Measurements from ENCODE around the gene LHX3. TPM values are rescaled to one million over a fixed set of nuclear protein-coding genes. Genes with fewer than 3 reads are reported as not detected.
"Not testable (repeated sequence)": the region's sequence is repeated elsewhere in the genome, so short reads cannot be mapped to it uniquely, and the experiment has no call there.

LHX3 gene
- total RNA-seq, 1 donor from 2014 or later, result not detected

DNA sequence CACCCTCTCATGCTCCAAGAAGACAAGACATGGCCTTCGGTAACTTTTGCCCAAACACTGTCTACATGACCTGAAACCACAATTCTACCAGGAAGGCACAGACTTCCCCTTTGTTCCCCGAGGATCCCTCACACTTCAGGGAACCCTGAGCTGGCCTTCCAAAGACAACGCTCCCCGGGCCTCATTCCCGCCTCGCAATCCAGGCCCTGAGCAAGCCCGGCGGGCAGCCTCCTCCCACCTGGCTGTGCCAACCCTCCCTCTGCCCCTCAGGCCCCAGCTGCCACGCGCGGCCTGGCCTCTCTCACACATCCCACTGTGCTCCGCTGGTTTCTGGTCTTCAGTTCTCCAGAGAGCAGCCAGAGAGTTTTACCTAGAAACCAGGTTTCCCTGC lies 33.4 kb upstream of the LHX3 start:
- Mint-ChIP-seq H3K4me1 (ENCODE audit: low read depth) (peaks cover 22% of the 10 kb centered on the region), H3K36me3 (ENCODE audit: low read depth) (peaks cover 33% of the 10 kb centered on the region), H3K27me3 (ENCODE audit: low read depth) (no peaks in the 10 kb centered on the region), H3K27ac (no peak overlapping the region), H3K9me3 (no peaks in the 10 kb centered on the region), H3K4me3 (ENCODE audit: low read depth) (no peak overlapping the region)
- DNase-seq (ENCODE audit: low spot score), result no peak
- intact Hi-C loops (cut with micrococcal nuclease), result no loop called here

DNA sequence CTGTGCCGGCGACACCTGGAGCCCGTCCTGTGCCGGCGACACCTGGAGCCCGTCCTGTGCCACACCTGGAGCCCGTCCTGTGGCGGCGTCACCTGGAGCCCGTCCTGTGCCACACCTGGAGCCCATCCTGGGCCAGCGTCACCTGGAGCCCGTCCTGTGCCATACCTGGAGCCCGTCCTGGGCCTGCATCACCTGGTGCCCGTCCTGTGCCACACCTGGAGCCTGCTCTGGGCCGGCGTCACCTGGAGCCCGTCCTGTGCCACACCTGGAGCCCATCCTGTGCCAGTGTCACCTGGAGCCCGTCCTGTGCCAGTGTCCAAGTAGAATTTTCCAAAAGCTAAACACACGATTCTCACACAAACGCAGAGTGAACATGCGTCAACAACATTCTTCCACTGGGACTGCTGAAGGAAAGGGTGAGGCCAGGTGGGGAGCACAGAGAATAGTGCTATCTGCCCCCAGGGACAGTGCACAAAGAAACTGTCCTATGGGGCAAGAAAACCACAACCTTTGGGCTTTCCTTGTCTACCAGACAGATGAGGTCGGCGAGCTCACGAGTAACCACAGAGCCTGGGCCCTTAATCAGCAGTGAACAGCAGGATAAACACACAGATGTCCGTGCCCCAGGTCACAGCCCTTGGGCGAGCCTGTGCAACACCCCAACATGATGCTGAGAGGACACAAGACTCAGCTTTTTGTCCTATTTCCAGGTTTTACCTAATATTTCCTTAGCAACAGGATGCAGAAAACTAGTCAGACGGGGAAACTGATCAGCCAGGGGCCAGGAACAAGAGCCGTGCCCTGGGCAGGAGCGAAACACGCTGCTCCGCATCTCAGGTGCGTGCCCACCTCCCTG lies 32.8 kb upstream of the LHX3 start:
- Mint-ChIP-seq H3K9me3 (no peaks in the 10 kb centered on the region), H3K4me3 (ENCODE audit: low read depth) (no peak overlapping the region), H3K27me3 (ENCODE audit: low read depth) (no peaks in the 10 kb centered on the region), H3K4me1 (ENCODE audit: low read depth) (peaks cover 22% of the 10 kb centered on the region), H3K36me3 (ENCODE audit: low read depth) (peaks cover 34% of the 10 kb centered on the region), H3K27ac (no peak overlapping the region)
- no peak for DNase-seq (ENCODE audit: low spot score)
- intact Hi-C loops (cut with micrococcal nuclease), result no loop called here

GRCh38 chr9:136236471-136237410 lies 31.8 kb upstream of the LHX3 start:
- peaks cover 29% of the 10 kb centered on the region for H3K4me1 Mint-ChIP-seq (ENCODE audit: low read depth)
- H3K27ac Mint-ChIP-seq; DNase-seq (ENCODE audit: low spot score); H3K27me3 Mint-ChIP-seq (ENCODE audit: low read depth); H3K4me3 Mint-ChIP-seq (ENCODE audit: low read depth); intact Hi-C loops (cut with micrococcal nuclease); H3K9me3 Mint-ChIP-seq: not testable (repeated sequence)
- peaks cover 39% of the 10 kb centered on the region for H3K36me3 Mint-ChIP-seq (ENCODE audit: low read depth)

GRCh38 chr9:136235709-136236455 lies 31.0 kb upstream of the LHX3 start:
- no peak overlapping the region for H3K4me3 Mint-ChIP-seq (ENCODE audit: low read depth)
- intact Hi-C loops (cut with micrococcal nuclease), result no loop called here
- no peaks in the 10 kb centered on the region for H3K27me3 Mint-ChIP-seq (ENCODE audit: low read depth)
- DNase-seq (ENCODE audit: low spot score), result no peak
- H3K27ac Mint-ChIP-seq, result no peak overlapping the region
- peaks cover 36% of the 10 kb centered on the region for H3K4me1 Mint-ChIP-seq (ENCODE audit: low read depth)
- no peaks in the 10 kb centered on the region for H3K9me3 Mint-ChIP-seq
- H3K36me3 Mint-ChIP-seq (ENCODE audit: low read depth), result peaks cover 39% of the 10 kb centered on the region

DNA sequence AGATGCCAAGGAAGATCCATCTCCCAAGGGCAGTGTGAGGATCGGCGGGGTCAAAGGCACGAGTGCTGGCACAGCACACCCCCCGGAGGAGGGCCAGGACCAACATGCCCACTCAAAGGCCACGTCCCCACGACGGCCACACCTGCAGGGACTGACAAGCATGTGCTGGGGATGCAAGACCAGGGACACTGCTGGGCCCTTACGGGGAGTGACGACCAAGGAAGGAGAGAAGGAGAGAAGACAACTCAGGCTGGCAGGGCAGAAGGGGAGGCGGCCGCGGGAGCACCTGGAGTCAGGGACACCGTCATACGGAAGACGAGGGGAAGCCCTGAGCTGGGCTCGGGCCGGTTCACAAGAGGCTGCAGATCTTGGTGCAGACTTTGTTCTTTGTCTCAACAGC lies 30.2 kb upstream of the LHX3 start:
- Mint-ChIP-seq H3K27ac (no peak overlapping the region), H3K27me3 (ENCODE audit: low read depth) (no peaks in the 10 kb centered on the region), H3K4me1 (ENCODE audit: low read depth) (peaks cover 38% of the 10 kb centered on the region), H3K9me3 (no peaks in the 10 kb centered on the region), H3K36me3 (ENCODE audit: low read depth) (peaks cover 39% of the 10 kb centered on the region), H3K4me3 (ENCODE audit: low read depth) (no peak overlapping the region)
- intact Hi-C loops (cut with micrococcal nuclease), result no loop called here
- no peak for DNase-seq (ENCODE audit: low spot score)

DNA sequence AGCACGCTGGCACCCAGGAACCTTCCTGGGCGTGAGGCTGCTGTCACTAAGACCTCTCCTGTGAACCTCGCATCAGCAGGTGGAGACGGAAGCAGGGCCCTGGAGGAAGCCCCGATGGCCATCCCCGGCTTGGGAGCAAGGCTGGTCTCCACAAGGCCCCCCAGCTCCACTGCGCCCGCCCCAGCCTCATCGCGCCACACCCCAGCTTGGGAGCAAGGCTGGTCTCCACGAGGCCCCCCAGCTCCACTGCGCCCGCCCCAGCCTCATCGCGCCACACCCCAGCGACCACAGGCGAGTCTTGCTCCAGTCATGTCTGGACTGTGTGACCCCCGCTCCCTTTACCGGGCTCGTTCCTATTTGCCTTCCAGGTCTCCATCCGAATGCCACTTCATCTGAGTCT lies 29.7 kb upstream of the LHX3 start:
- Mint-ChIP-seq H3K4me3 (ENCODE audit: low read depth) (no peak overlapping the region), H3K36me3 (ENCODE audit: low read depth) (peaks cover 39% of the 10 kb centered on the region), H3K27ac (peak overlapping the region; percentile 48), H3K27me3 (ENCODE audit: low read depth) (no peaks in the 10 kb centered on the region), H3K9me3 (no peaks in the 10 kb centered on the region), H3K4me1 (ENCODE audit: low read depth) (peaks cover 39% of the 10 kb centered on the region)
- DNase-seq (ENCODE audit: low spot score), result no peak
- intact Hi-C loops (cut with micrococcal nuclease), result no loop called here

DNA sequence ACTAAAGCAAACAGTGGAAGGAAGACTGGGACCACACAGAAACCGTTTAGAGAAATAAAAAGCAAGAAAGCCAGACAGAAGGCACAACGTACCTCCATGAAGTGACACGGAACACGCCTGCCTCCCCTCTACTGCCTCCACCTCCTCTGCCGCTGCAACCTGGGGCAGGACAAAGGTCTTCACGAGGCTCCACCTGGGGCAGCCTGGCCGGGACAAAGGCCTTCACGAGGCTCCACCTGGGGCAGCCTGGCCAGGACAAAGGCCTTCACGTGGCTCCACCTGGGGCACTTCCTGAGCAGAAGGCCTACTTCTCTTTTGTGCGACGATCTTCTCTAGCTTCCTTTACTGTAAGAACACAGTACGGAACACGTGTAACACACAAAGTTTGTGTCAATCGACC lies 28.9 kb upstream of the LHX3 start:
- H3K27ac Mint-ChIP-seq, result peak overlapping the region; percentile 82
- DNase-seq (ENCODE audit: low spot score), result no peak
- H3K27me3 Mint-ChIP-seq (ENCODE audit: low read depth), result no peaks in the 10 kb centered on the region
- intact Hi-C loops (cut with micrococcal nuclease), result no loop called here
- no peaks in the 10 kb centered on the region for H3K9me3 Mint-ChIP-seq
- H3K4me1 Mint-ChIP-seq (ENCODE audit: low read depth), result peaks cover 38% of the 10 kb centered on the region
- no peak overlapping the region for H3K4me3 Mint-ChIP-seq (ENCODE audit: low read depth)
- peaks cover 39% of the 10 kb centered on the region for H3K36me3 Mint-ChIP-seq (ENCODE audit: low read depth)

- Mint-ChIP-seq H3K4me1 (ENCODE audit: low read depth) (peaks cover 42% of the 10 kb centered on the region), H3K36me3 (ENCODE audit: low read depth) (peaks cover 39% of the 10 kb centered on the region), H3K27ac (peak overlapping the region; percentile 82), H3K4me3 (ENCODE audit: low read depth) (no peak overlapping the region), H3K9me3 (no peaks in the 10 kb centered on the region), H3K27me3 (ENCODE audit: low read depth) (no peaks in the 10 kb centered on the region)
- no peak for DNase-seq (ENCODE audit: low spot score)
- intact Hi-C loops (cut with micrococcal nuclease), result no loop called here
Observed at GRCh38 chr9:136233411-136233810, 28.5 kb upstream of the LHX3 start.

- Mint-ChIP-seq H3K9me3 (no peaks in the 10 kb centered on the region), H3K36me3 (ENCODE audit: low read depth) (peaks cover 39% of the 10 kb centered on the region), H3K4me3 (ENCODE audit: low read depth) (no peak overlapping the region), H3K4me1 (ENCODE audit: low read depth) (peaks cover 43% of the 10 kb centered on the region), H3K27ac (peak overlapping the region; percentile 82), H3K27me3 (ENCODE audit: low read depth) (no peaks in the 10 kb centered on the region)
- intact Hi-C loops (cut with micrococcal nuclease), result loop anchor here (1.0 kb wide), 1 partner anchor 12 kb away; the partner anchor contains the start of gene QSOX2
- DNase-seq (ENCODE audit: low spot score), result no peak
Observed at GRCh38 chr9:136232969-136233368, 28.0 kb upstream of the LHX3 start.

DNA sequence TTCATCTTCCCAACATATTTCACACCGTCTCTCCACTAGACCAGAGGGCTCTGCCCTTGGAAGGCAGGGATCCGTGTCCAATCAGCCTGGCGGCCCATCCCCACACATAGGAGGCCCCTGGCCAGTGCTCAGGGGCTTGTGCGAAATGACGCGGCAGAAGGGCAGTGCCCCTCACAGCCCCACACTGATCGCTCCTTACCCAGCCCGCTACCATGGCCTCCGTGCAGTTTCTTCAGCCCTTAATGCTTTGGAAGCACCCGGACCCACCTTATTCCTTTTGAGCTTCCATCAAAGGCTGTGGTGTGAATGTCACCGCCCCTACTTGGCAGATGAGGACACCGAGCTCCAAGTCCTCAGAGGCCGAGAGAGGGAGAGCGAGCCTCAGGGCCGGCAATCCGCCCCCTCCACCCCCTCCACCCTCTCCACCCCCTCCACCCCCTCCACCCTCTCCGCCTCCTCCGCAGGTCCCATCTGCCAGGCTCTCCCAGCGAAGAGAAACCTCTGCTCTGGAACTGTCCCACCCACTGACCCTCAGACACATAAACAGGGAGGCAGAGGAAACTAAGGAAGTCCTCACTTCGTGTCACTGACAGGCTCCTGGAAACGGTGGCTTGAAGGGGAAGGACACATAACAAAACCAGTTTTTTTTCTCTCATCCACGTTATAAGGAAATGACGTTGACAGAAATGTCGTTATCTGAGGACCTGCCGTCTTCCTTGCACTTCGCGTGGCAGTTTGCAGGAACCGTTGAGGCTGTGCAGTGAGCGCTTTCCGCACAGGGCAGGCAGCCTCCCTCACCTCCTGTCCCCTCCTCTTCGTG lies 26.8 kb upstream of the LHX3 start:
- peaks cover 39% of the 10 kb centered on the region for H3K36me3 Mint-ChIP-seq (ENCODE audit: low read depth)
- DNase-seq (ENCODE audit: low spot score), result peak; percentile 43
- peak overlapping the region; percentile 82 for H3K27ac Mint-ChIP-seq
- no peaks in the 10 kb centered on the region for H3K27me3 Mint-ChIP-seq (ENCODE audit: low read depth)
- intact Hi-C loops (cut with micrococcal nuclease), result loop anchor here (1.0 kb wide), 1 partner anchor 14 kb away; the partner anchor contains the start of gene QSOX2
- H3K4me1 Mint-ChIP-seq (ENCODE audit: low read depth), result peaks cover 42% of the 10 kb centered on the region
- H3K4me3 Mint-ChIP-seq (ENCODE audit: low read depth), result peak overlapping the region; percentile 64
- H3K9me3 Mint-ChIP-seq, result no peaks in the 10 kb centered on the region

GRCh38 chr9:136230773-136231172 lies 25.8 kb upstream of the LHX3 start:
- intact Hi-C loops (cut with micrococcal nuclease), result no loop called here
- Mint-ChIP-seq H3K36me3 (ENCODE audit: low read depth) (peaks cover 37% of the 10 kb centered on the region), H3K4me3 (ENCODE audit: low read depth) (peak overlapping the region; percentile 17), H3K27me3 (ENCODE audit: low read depth) (no peaks in the 10 kb centered on the region), H3K27ac (peak overlapping the region; percentile 65), H3K9me3 (no peaks in the 10 kb centered on the region), H3K4me1 (ENCODE audit: low read depth) (peaks cover 42% of the 10 kb centered on the region)
- DNase-seq (ENCODE audit: low spot score), result no peak

DNA sequence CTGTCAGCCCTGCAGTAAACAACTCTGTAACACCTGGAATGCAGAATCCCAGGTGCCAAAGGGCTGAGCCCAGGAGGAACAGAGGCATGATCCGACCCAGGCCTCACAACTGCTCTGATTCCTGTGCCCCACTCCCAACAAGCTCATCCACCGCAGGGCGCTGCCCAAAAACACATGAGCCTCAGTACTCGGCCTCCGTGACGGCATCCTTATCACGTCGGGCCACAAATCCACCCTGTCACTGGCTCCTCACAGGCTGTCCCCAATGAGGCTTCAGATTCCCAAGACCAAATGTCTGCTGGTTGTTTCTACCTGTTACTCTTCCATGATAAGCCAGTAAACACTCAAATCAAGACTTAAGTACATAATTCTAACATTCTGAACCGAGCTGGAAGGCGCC lies 25.4 kb upstream of the LHX3 start:
- Mint-ChIP-seq H3K4me1 (ENCODE audit: low read depth) (peaks cover 42% of the 10 kb centered on the region), H3K36me3 (ENCODE audit: low read depth) (peaks cover 38% of the 10 kb centered on the region), H3K4me3 (ENCODE audit: low read depth) (no peak overlapping the region), H3K9me3 (no peaks in the 10 kb centered on the region), H3K27ac (no peak overlapping the region), H3K27me3 (ENCODE audit: low read depth) (no peaks in the 10 kb centered on the region)
- DNase-seq (ENCODE audit: low spot score), result no peak
- intact Hi-C loops (cut with micrococcal nuclease), result no loop called here
